Right atrium auricular region (tissue), 2 donors: ENCODE measurements around the gene TMEM63C. TPM values are rescaled to one million over a fixed set of nuclear protein-coding genes. Genes with fewer than 3 reads are reported as not detected.

Experiments
- DNase-seq: peaks from one replicate; pipeline ENCODE4 v3.0.0-alpha.2; 2019; ENCODE audit warnings: low spot score
- H3K27ac ChIP-seq, 2 donors: fragments of 200-600 bp; sonication (generic); 1 replicate in 1 of 2; 2 replicates in 1 of 2; pipeline ENCODE4 v1.5.1; 2016 to 2019
- H3K27me3 ChIP-seq, 2 donors: fragments of 200-600 bp; sonication (generic); one replicate each; pipeline versions ENCODE4 v1.5.1 to v1.6.0; 2017 to 2019
- H3K36me3 ChIP-seq: fragments of 200-600 bp; sonication (generic); one replicate; pipeline ENCODE4 v1.5.1; 2016
- H3K4me1 ChIP-seq, 2 donors: fragments of 200-600 bp; sonication (generic); one replicate each; pipeline versions ENCODE4 v1.5.1 to v1.6.0; 2017 to 2019
- H3K4me3 ChIP-seq, 2 donors: fragments of 200-600 bp; sonication (generic); 1 replicate in 1 of 2; 2 replicates in 1 of 2; pipeline ENCODE4 v1.5.1; 2017 to 2019; ENCODE audit warnings: mild to moderate bottlenecking in 1 of 2, moderate library complexity in 1 of 2
- H3K9me3 ChIP-seq, 2 donors: fragments of 200-600 bp; sonication (generic); one replicate each; pipeline ENCODE4 v1.5.1; 2019
- total RNA-seq, 2 donors: library from RNA; depleted of rRNA; stranded (reverse); fragments of >200 nt; gene quantifications; one replicate each; pipeline ENCODE4 v1.1.0, GENCODE V29; 2016
- TF ChIP-seq, protein P1 (sequence below), 2 donors: fragments of 200-600 bp; sonication (generic); IDR thresholded peaks; one replicate each; pipeline ENCODE4 v1.5.1; 2019; ENCODE audit warnings: antibody characterized with exemption in 2 of 2

The TMEM63C gene
- total RNA-seq, 2 donors from 2014 or later = 0.04 TPM; not detected in 1

DNA sequence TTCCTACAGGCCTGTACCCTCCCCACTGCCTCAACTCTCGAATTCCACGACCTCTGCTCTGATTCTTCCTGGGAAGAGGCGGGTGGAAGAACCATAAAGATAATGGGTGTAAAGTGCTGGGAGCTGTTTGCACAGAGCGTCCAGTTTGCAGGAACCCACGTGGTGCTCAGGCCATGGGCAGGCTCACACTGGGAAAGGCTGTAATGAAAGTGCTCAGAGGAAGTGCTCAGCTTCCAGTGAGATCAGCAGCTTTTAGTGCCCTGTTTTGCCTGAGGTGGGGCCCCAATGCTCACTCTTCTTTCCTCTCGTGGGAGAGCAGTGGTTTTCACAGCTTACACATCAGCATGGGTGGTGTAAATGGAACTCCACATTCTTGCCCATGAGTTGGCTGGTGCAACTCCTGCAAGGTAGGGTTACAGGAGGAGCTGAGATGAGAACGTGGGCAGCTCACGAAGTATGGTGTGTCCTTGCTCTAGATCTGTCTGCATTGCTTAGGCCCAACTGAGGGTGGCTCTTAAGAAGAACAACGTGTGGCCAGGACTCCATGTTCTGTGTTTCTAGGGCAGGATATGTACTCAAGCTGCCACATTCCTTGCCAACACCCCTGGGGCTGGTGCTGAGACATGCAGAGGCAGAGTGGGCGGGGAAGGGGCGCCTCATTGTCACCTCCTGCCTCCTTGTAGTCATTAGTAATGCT, 2.9 kb downstream of the TMEM63C start:
- Histone ChIP-seq H3K27me3 (peaks cover 0 to 4% of the 10 kb centered on the region in 2 donors), H3K9me3 (no peaks in the 10 kb centered on the region), H3K27ac (no peak overlapping the region), H3K36me3 (no peaks in the 10 kb centered on the region), H3K4me1 (peaks cover 0 to 12% of the 10 kb centered on the region in 2 donors), H3K4me3 (no peak overlapping the region)
- TF ChIP-seq, protein P1, sequence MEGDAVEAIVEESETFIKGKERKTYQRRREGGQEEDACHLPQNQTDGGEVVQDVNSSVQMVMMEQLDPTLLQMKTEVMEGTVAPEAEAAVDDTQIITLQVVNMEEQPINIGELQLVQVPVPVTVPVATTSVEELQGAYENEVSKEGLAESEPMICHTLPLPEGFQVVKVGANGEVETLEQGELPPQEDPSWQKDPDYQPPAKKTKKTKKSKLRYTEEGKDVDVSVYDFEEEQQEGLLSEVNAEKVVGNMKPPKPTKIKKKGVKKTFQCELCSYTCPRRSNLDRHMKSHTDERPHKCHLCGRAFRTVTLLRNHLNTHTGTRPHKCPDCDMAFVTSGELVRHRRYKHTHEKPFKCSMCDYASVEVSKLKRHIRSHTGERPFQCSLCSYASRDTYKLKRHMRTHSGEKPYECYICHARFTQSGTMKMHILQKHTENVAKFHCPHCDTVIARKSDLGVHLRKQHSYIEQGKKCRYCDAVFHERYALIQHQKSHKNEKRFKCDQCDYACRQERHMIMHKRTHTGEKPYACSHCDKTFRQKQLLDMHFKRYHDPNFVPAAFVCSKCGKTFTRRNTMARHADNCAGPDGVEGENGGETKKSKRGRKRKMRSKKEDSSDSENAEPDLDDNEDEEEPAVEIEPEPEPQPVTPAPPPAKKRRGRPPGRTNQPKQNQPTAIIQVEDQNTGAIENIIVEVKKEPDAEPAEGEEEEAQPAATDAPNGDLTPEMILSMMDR (IDR thresholded peaks at IDR 0.05) = no peak
- peak; percentile 51 for DNase-seq

- Histone ChIP-seq H3K27me3 (peaks cover 0 to 4% of the 10 kb centered on the region in 2 donors), H3K9me3 (no peaks in the 10 kb centered on the region), H3K4me1 (peaks cover 0 to 12% of the 10 kb centered on the region in 2 donors), H3K27ac (no peak overlapping the region), H3K4me3 (no peak overlapping the region), H3K36me3 (no peaks in the 10 kb centered on the region)
- TF ChIP-seq, protein P1 (IDR thresholded peaks at IDR 0.05) = no peak
- no peak for DNase-seq
These were observed 3.5 kb downstream of the TMEM63C start for GRCh38 chr14:77185093-77185465.

- Histone ChIP-seq H3K27me3 (no peaks in the 10 kb centered on the region), H3K9me3 (no peaks in the 10 kb centered on the region), H3K36me3 (no peaks in the 10 kb centered on the region), H3K4me3 (no peak overlapping the region), H3K4me1 (peaks cover 0 to 4% of the 10 kb centered on the region in 2 donors), H3K27ac (no peak overlapping the region)
- TF ChIP-seq, protein P1 (IDR thresholded peaks at IDR 0.05) = no peak
- DNase-seq = no peak
These were observed 5.5 kb downstream of the TMEM63C start for GRCh38 chr14:77186911-77187648.

DNA sequence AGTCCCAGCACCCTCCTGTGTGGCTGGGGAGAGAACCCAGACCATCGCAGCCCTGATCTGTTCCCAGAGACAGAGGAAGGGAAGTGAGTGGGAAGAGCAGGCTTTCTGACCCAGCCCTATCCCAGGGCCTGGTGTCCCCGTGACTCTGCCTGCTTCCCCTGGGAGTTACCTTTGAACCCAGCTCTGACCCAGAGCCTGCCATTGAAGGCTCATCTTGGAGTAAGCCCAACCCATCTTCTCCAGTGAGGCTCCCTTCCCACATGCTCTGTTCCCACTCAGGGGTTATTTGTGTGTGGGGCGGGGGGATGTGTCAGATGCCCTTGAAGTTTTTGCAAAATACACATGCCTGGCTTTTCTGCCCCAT, 6.0 kb downstream of the TMEM63C start:
- TF ChIP-seq, protein P1 (IDR thresholded peaks at IDR 0.05) = no peak
- Histone ChIP-seq H3K4me1 (no peaks in the 10 kb centered on the region), H3K4me3 (no peak overlapping the region), H3K27me3 (no peaks in the 10 kb centered on the region), H3K27ac (no peak overlapping the region), H3K36me3 (no peaks in the 10 kb centered on the region), H3K9me3 (no peaks in the 10 kb centered on the region)
- DNase-seq = no peak

GRCh38 chr14:77189479-77189878, 7.9 kb downstream of the TMEM63C start:
- Histone ChIP-seq H3K27me3 (no peaks in the 10 kb centered on the region), H3K36me3 (no peaks in the 10 kb centered on the region), H3K27ac (no peak overlapping the region), H3K9me3 (no peaks in the 10 kb centered on the region), H3K4me3 (no peak overlapping the region), H3K4me1 (no peaks in the 10 kb centered on the region)
- DNase-seq = no peak
- TF ChIP-seq, protein P1 (IDR thresholded peaks at IDR 0.05) = no peak
